Measurements from ENCODE around the gene CARD8.
"Not testable (repeated sequence)": the region's sequence is repeated elsewhere in the genome, so short reads cannot be mapped to it uniquely, and the experiment has no call there.

Gene CARD8

GRCh38 chr19:48260359-48260714 lies 4.6 kb upstream of the CARD8 start:
- DNase-seq, result not testable (repeated sequence)

- DNase-seq, result not testable (repeated sequence)
Observed at GRCh38 chr19:48258992-48259391, 3.3 kb upstream of the CARD8 start.

GRCh38 chr19:48258350-48258749 lies 2.6 kb upstream of the CARD8 start:
- DNase-seq, result peak; percentile 33 to 65 (median 58)

GRCh38 chr19:48254529-48254970 lies 1.2 kb downstream of the CARD8 start:
- DNase-seq, result no peak

- DNase-seq, result no peak
Observed at GRCh38 chr19:48253999-48254398, 1.7 kb downstream of the CARD8 start.

- no peak for DNase-seq
Observed at GRCh38 chr19:48252609-48253008, 3.1 kb downstream of the CARD8 start.

- no peak for DNase-seq
Observed at GRCh38 chr19:48250290-48251025, 5.3 kb downstream of the CARD8 start.

- peak; percentile 91 to 95 (median 93) for DNase-seq
Observed at GRCh38 chr19:48249502-48250014, 6.2 kb downstream of the CARD8 start.

GRCh38 chr19:48248081-48248833 lies 7.5 kb downstream of the CARD8 start:
- no peak for DNase-seq

- DNase-seq, result no peak
Observed at GRCh38 chr19:48247212-48247611, 8.5 kb downstream of the CARD8 start.

- DNase-seq, result no peak
Observed at GRCh38 chr19:48246101-48246500, 9.6 kb downstream of the CARD8 start.

GRCh38 chr19:48244281-48244680 lies 11.4 kb downstream of the CARD8 start:
- DNase-seq, result peak; percentile 41 to 56 (median 50)

- DNase-seq, result not testable (repeated sequence)
Observed at GRCh38 chr19:48241771-48242170, 13.9 kb downstream of the CARD8 start.

- no peak for DNase-seq
Observed at GRCh38 chr19:48239582-48240141, 16.1 kb downstream of the CARD8 start.

GRCh38 chr19:48239120-48239519 lies 16.6 kb downstream of the CARD8 start:
- no peak for DNase-seq

GRCh38 chr19:48237057-48237456 lies 18.7 kb downstream of the CARD8 start:
- DNase-seq, result no peak

- DNase-seq, result no peak
Observed at GRCh38 chr19:48230555-48231129, 25.1 kb downstream of the CARD8 start.

- no peak for DNase-seq
Observed at GRCh38 chr19:48221628-48222027, 34.1 kb downstream of the CARD8 start.

- not testable (repeated sequence) for DNase-seq
Observed at GRCh38 chr19:48220784-48221183, 34.9 kb downstream of the CARD8 start.

GRCh38 chr19:48218997-48219396 lies 36.7 kb downstream of the CARD8 start:
- DNase-seq, result no peak

GRCh38 chr19:48216933-48217332 lies 38.8 kb downstream of the CARD8 start:
- no peak for DNase-seq

GRCh38 chr19:48213959-48214358 lies 41.8 kb downstream of the CARD8 start:
- no peak for DNase-seq

GRCh38 chr19:48210005-48210404 lies 45.7 kb downstream of the CARD8 start:
- no peak for DNase-seq

Measured in suppressor macrophage treated with lipopolysaccharide for 1 hour (primary cell).